Stimulated activated CD8-positive, alpha-beta memory T cell treated with anti-CD3 and anti-CD28 coated beads, Interleukin-12 subunit alpha, Interleukin-12 subunit beta, amount 100 ng/mL, for 24 hours (primary cell): ENCODE results near the gene IRF2.

Experiments used
- DNase-seq: peaks from one replicate; pipeline ENCODE4 v3.0.0-alpha.2; 2020; ENCODE audit errors: extremely low read depth

Gene IRF2

GRCh38 chr4:184474263-184475095, at the start of gene IRF2:
Gene IRF2 (minus strand): TSS chr4:184474550. CDS start chr4:184429064, 45,486 bp downstream.
- peak; percentile 93 for DNase-seq

GRCh38 chr4:184515606-184516005, 41.3 kb upstream of the IRF2 start:
- DNase-seq: no peak

GRCh38 chr4:184514121-184514988, 40.0 kb upstream of the IRF2 start:
- peak; percentile 41 for DNase-seq

GRCh38 chr4:184513802-184514120, 39.4 kb upstream of the IRF2 start:
- DNase-seq: no peak

- DNase-seq: no peak
These were observed 36.8 kb upstream of the IRF2 start for GRCh38 chr4:184511156-184511555.

- no peak for DNase-seq
These were observed 36.1 kb upstream of the IRF2 start for GRCh38 chr4:184510401-184510800.

GRCh38 chr4:184506527-184507121, 32.3 kb upstream of the IRF2 start:
- no peak for DNase-seq

GRCh38 chr4:184504385-184504784, 30.0 kb upstream of the IRF2 start:
- DNase-seq: no peak

GRCh38 chr4:184503869-184504300, 29.5 kb upstream of the IRF2 start:
- no peak for DNase-seq

- no peak for DNase-seq
These were observed 26.6 kb upstream of the IRF2 start for GRCh38 chr4:184500748-184501589.

GRCh38 chr4:184499996-184500395, 25.6 kb upstream of the IRF2 start:
- no peak for DNase-seq

- no peak for DNase-seq
These were observed 24.2 kb upstream of the IRF2 start for GRCh38 chr4:184498598-184498997.

GRCh38 chr4:184489771-184490170, 15.4 kb upstream of the IRF2 start:
- DNase-seq: no peak

- DNase-seq: no peak
These were observed 13.2 kb upstream of the IRF2 start for GRCh38 chr4:184487503-184487902.

- no peak for DNase-seq
These were observed 10.9 kb upstream of the IRF2 start for GRCh38 chr4:184485279-184485678.

GRCh38 chr4:184481544-184481943, 7.2 kb upstream of the IRF2 start:
- DNase-seq: no peak

GRCh38 chr4:184479516-184479950, 5.2 kb upstream of the IRF2 start:
- no peak for DNase-seq

- DNase-seq: no peak
These were observed 3.0 kb upstream of the IRF2 start for GRCh38 chr4:184477201-184477999.

GRCh38 chr4:184476695-184477094, 2.3 kb upstream of the IRF2 start:
- no peak for DNase-seq

- DNase-seq: no peak
These were observed 1.1 kb upstream of the IRF2 start for GRCh38 chr4:184475498-184475897.

GRCh38 chr4:184475096-184475461, 729 bp upstream of the IRF2 start:
- DNase-seq: peak; percentile 9
